ENCODE measurements around the gene FUT7. TPM values are rescaled to one million over a fixed set of nuclear protein-coding genes. Genes with fewer than 3 reads are reported as not detected.

FUT7 gene
- total RNA-seq, 1 experiment from 2014 or later: not detected

DNA sequence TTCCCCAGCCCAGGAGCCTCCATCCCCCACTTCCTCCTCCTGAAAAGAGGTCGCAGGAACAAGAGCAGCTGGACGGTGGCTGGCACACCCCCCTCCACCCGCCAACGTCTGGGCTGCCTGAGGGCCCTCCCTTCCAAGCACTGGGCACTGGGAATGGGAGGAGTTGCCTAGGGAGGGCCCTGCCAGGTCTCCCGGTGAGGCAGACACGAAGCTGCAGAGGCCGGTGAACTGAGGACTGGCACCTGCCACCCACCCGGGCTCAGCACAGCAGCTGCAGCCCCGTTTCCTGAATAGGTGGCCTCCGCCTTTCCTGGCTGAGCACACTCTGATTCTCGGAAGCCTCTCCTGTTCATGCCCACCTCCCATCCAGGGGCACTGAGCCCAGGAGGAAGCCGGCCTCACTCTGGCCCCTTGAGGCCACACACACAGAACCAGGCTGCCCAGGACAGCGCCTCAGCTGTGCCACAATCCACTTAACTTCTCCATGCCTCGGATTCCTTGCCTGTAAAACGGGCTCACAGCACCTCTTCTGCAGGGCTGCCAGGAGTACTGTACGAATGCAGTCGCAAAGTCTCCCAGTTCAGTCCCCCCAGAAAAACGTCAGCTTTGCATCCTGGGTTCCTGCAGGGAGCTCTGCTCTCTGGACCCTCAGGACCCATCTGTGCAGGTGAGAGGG is 12.8 kb upstream of the FUT7 start:
- peaks cover 0 to 2% of the 10 kb centered on the region in 2 experiments; a peak in 1 of 4 replicates for H3K36me3 ChIP-seq (ENCODE audit: control insufficient read depth in 1 of 2, insufficient read depth in 2 of 2, low read length in 2 of 2)
- peaks cover 24% of the 10 kb centered on the region; the same call in 1 of the 2 replicates for H3K79me2 ChIP-seq (ENCODE audit: insufficient read depth, low read length)
- ChIA-PET RAD21 (ENCODE audit: low non-redundant PET in 1 of 2, low total read pairs in 2 of 2, uncharacterized antibody in 2 of 2, unreplicated experiment in 2 of 2) (no interaction called here), CTCF (interaction anchor here (1.0 kb wide), 1 partner anchor 9 kb away, joined by 6 read pairs; no protein-coding TSS in a partner anchor), POLR2A (no interaction called here)
- peak overlapping the region; percentile 97 for H3K4me2 ChIP-seq (ENCODE audit: low read length)
- intact Hi-C loops (cut with micrococcal nuclease): loop anchor here (5.0 kb wide), 1 partner anchor 183 kb away; the partner anchor contains the start of genes CYSRT1 and RNF224
- H3K4me3 ChIP-seq (replicated peaks in 1 of 2; ENCODE audit: low read depth in 1 of 2, low read length in 2 of 2): peak overlapping the region; percentile 55 to 90
- H3K4me1 ChIP-seq (ENCODE audit: control insufficient read depth in 1 of 2, insufficient read depth in 2 of 2, low read length in 2 of 2): peaks cover 12 to 26% of the 10 kb centered on the region in 2 experiments
- peak overlapping the region; percentile 74 for H3K9ac ChIP-seq (ENCODE audit: low read length)
- H3K27ac ChIP-seq (ENCODE audit: low read depth, low read length): peak overlapping the region; percentile 77
- H3K27me3 ChIP-seq (ENCODE audit: insufficient read depth, low read length): no peaks in the 10 kb centered on the region
- TF ChIP-seq POLR2AphosphoS5 (IDR thresholded peaks at IDR 0.05; ENCODE audit: low read depth, low read length): no peak
- TF ChIP-seq FOSL1 (IDR thresholded peaks at IDR 0.05; ENCODE audit: low read depth): no peak
- TF ChIP-seq ZFX (IDR thresholded peaks at IDR 0.05): no peak
- TF ChIP-seq, protein P1, sequence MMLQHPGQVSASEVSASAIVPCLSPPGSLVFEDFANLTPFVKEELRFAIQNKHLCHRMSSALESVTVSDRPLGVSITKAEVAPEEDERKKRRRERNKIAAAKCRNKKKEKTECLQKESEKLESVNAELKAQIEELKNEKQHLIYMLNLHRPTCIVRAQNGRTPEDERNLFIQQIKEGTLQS (IDR thresholded peaks at IDR 0.05): no peak
- no peak for TF ChIP-seq JUND (IDR thresholded peaks at IDR 0.05)
- TF ChIP-seq YY1 (IDR thresholded peaks at IDR 0.05; ENCODE audit: extremely low read depth, insufficient replicate concordance, low read depth, low read length): no peak
- no peak for TF ChIP-seq ELF1 (IDR thresholded peaks at IDR 0.05; ENCODE audit: borderline replicate concordance, low read depth)
- no peak for TF ChIP-seq EGR1 (IDR thresholded peaks at IDR 0.05; ENCODE audit: low read depth)
- no peak for TF ChIP-seq ZNF274 (IDR thresholded peaks at IDR 0.05; ENCODE audit: low read depth, low read length)
- TF ChIP-seq, protein P2, sequence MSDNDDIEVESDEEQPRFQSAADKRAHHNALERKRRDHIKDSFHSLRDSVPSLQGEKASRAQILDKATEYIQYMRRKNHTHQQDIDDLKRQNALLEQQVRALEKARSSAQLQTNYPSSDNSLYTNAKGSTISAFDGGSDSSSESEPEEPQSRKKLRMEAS (IDR thresholded peaks at IDR 0.05): no peak
- TF ChIP-seq RAD21 (IDR thresholded peaks at IDR 0.05; ENCODE audit: low read depth): no peak
- TF ChIP-seq TCF7L2 (IDR thresholded peaks at IDR 0.05; ENCODE audit: borderline replicate concordance, extremely low read depth, insufficient read depth, insufficient read length): no peak
- no peak for TF ChIP-seq EZH2phosphoT487 (IDR thresholded peaks at IDR 0.05; ENCODE audit: borderline replicate concordance)
- TF ChIP-seq, protein P3, sequence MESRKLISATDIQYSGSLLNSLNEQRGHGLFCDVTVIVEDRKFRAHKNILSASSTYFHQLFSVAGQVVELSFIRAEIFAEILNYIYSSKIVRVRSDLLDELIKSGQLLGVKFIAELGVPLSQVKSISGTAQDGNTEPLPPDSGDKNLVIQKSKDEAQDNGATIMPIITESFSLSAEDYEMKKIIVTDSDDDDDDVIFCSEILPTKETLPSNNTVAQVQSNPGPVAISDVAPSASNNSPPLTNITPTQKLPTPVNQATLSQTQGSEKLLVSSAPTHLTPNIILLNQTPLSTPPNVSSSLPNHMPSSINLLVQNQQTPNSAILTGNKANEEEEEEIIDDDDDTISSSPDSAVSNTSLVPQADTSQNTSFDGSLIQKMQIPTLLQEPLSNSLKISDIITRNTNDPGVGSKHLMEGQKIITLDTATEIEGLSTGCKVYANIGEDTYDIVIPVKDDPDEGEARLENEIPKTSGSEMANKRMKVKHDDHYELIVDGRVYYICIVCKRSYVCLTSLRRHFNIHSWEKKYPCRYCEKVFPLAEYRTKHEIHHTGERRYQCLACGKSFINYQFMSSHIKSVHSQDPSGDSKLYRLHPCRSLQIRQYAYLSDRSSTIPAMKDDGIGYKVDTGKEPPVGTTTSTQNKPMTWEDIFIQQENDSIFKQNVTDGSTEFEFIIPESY (IDR thresholded peaks at IDR 0.05; ENCODE audit: extremely low read depth, insufficient replicate concordance, low read length): no peak
- TF ChIP-seq, protein P4, sequence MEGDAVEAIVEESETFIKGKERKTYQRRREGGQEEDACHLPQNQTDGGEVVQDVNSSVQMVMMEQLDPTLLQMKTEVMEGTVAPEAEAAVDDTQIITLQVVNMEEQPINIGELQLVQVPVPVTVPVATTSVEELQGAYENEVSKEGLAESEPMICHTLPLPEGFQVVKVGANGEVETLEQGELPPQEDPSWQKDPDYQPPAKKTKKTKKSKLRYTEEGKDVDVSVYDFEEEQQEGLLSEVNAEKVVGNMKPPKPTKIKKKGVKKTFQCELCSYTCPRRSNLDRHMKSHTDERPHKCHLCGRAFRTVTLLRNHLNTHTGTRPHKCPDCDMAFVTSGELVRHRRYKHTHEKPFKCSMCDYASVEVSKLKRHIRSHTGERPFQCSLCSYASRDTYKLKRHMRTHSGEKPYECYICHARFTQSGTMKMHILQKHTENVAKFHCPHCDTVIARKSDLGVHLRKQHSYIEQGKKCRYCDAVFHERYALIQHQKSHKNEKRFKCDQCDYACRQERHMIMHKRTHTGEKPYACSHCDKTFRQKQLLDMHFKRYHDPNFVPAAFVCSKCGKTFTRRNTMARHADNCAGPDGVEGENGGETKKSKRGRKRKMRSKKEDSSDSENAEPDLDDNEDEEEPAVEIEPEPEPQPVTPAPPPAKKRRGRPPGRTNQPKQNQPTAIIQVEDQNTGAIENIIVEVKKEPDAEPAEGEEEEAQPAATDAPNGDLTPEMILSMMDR (IDR thresholded peaks at IDR 0.05 in 2 of 3, conservative IDR thresholded peaks at IDR 0.05 in 1 of 3; ENCODE audit: borderline replicate concordance in 1 of 3, insufficient read depth in 1 of 3, low read depth in 2 of 3, low read length in 2 of 3): no peak
- TF ChIP-seq, protein P5, sequence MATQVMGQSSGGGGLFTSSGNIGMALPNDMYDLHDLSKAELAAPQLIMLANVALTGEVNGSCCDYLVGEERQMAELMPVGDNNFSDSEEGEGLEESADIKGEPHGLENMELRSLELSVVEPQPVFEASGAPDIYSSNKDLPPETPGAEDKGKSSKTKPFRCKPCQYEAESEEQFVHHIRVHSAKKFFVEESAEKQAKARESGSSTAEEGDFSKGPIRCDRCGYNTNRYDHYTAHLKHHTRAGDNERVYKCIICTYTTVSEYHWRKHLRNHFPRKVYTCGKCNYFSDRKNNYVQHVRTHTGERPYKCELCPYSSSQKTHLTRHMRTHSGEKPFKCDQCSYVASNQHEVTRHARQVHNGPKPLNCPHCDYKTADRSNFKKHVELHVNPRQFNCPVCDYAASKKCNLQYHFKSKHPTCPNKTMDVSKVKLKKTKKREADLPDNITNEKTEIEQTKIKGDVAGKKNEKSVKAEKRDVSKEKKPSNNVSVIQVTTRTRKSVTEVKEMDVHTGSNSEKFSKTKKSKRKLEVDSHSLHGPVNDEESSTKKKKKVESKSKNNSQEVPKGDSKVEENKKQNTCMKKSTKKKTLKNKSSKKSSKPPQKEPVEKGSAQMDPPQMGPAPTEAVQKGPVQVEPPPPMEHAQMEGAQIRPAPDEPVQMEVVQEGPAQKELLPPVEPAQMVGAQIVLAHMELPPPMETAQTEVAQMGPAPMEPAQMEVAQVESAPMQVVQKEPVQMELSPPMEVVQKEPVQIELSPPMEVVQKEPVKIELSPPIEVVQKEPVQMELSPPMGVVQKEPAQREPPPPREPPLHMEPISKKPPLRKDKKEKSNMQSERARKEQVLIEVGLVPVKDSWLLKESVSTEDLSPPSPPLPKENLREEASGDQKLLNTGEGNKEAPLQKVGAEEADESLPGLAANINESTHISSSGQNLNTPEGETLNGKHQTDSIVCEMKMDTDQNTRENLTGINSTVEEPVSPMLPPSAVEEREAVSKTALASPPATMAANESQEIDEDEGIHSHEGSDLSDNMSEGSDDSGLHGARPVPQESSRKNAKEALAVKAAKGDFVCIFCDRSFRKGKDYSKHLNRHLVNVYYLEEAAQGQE (IDR thresholded peaks at IDR 0.05; ENCODE audit: low read depth): no peak
- H3K9me2 ChIP-seq (ENCODE audit: insufficient read depth): no peaks in the 10 kb centered on the region
- no peaks in the 10 kb centered on the region for H3K9me3 ChIP-seq (ENCODE audit: control insufficient read depth in 1 of 2, insufficient read depth in 1 of 2, low read depth in 1 of 2, low read length in 2 of 2)
- no TSS peak for BruUV-seq (replicated peaks)
- DNase-seq (ENCODE audit: low read depth, low spot score) (no peak), ATAC-seq (no peak)
- H2AFZ ChIP-seq (ENCODE audit: low read depth, low read length, poor library complexity, severe bottlenecking): no peak overlapping the region
- H4K20me1 ChIP-seq (ENCODE audit: insufficient read depth): no peaks in the 10 kb centered on the region
